Activated CD8-positive, alpha-beta memory T cell treated with anti-CD3 and anti-CD28 coated beads for 48 hours (primary cell): ENCODE measurements around the gene SRSF2.

Source experiments
- DNase-seq, 3 experiments: peaks; one replicate each; pipeline ENCODE4 v3.0.0-alpha.2; 2020; ENCODE audit warnings: low read depth in 2 of 3, low spot score in 2 of 3

Gene SRSF2

GRCh38 chr17:76685366-76685765 is 51.8 kb downstream of the SRSF2 start:
- DNase-seq: no peak

- no peak for DNase-seq
Observed at GRCh38 chr17:76684756-76685155, 52.4 kb downstream of the SRSF2 start.
